Upper lobe of left lung (tissue), 6 donors: ENCODE measurements around the gene MICU2. TPM values are rescaled to one million over a fixed set of nuclear protein-coding genes. Genes with fewer than 3 reads are reported as not detected.
"Not testable (repeated sequence)": the region's sequence is repeated elsewhere in the genome, so short reads cannot be mapped to it uniquely, and the experiment has no call there.

Source experiments
- ATAC-seq, 2 donors: fragments of 200-7000 bp; cut with Tn5 transposase; one replicate each; pipeline ENCODE4 v1.9.1; 2022; ENCODE audit warnings: mild to moderate bottlenecking in 2 of 2, moderate library complexity in 2 of 2; ENCODE audit not compliant: low FRiP score in 2 of 2
- DNase-seq, 2 donors: peaks; one replicate each; pipeline ENCODE4 v3.0.0-alpha.2; 2019 to 2020
- H3K27ac ChIP-seq, 4 donors: fragments of 200-600 bp; sonication (generic); one replicate each; pipeline ENCODE4 v1.5.1; 2016 to 2019
- H3K27me3 ChIP-seq, 4 donors: fragments of 200-600 bp; sonication (generic); one replicate each; pipeline ENCODE4 v1.5.1; 2017 to 2019
- H3K36me3 ChIP-seq, 4 donors: fragments of 200-600 bp; sonication (generic); one replicate each; pipeline ENCODE4 v1.5.1; 2016 to 2019
- H3K4me1 ChIP-seq, 4 donors: fragments of 200-600 bp; sonication (generic); one replicate each; pipeline ENCODE4 v1.5.1; 2018 to 2019
- H3K4me3 ChIP-seq, 4 donors: fragments of 200-600 bp; sonication (generic); one replicate each; pipeline ENCODE4 v1.5.1; 2017 to 2019; ENCODE audit warnings: mild to moderate bottlenecking in 2 of 4, moderate library complexity in 1 of 4
- H3K9me3 ChIP-seq, 4 donors: fragments of 200-600 bp; sonication (generic); one replicate each; pipeline ENCODE4 v1.5.1; 2018 to 2019
- EP300 ChIP-seq, 4 donors: sonication (generic); formaldehyde crosslinking; IDR thresholded peaks; one replicate each; pipeline ENCODE4 v1.5.1; 2017; ENCODE audit warnings: antibody characterized with exemption in 4 of 4, control low read depth in 2 of 4
- POLR2A ChIP-seq, 4 donors: fragments of 450-650 bp; IDR thresholded peaks; one replicate each; pipeline ENCODE4 v1.5.1; 2016 to 2017; ENCODE audit warnings: antibody characterized with exemption in 4 of 4, mild to moderate bottlenecking in 2 of 4
- POLR2AphosphoS5 ChIP-seq, 2 donors: sonication (generic); formaldehyde crosslinking; IDR thresholded peaks; one replicate each; pipeline ENCODE4 v1.5.1; 2017; ENCODE audit warnings: antibody characterized with exemption in 2 of 2
- WGBS, 2 donors: methylation state at CpG; one replicate each; pipeline ENCODE4 v1.1.5; 2017 to 2018; 5-methylcytosine and 5-hydroxymethylcytosine counted together
- total RNA-seq, 6 donors: library from RNA; depleted of rRNA in 4 of 6; stranded (reverse); fragments of >200 nt in 4 of 6; gene quantifications; one replicate each; pipeline versions ENCODE4 v1.1.0 to v1.2.1, GENCODE V29; 2016 to 2021
- TF ChIP-seq, protein P1 (sequence below), 6 experiments: fragments of 450-650 bp in 4 of 6; fragments of 200-600 bp in 2 of 6; sonication (generic) in 2 of 6; IDR thresholded peaks; one replicate each; pipeline ENCODE4 v1.5.1; 2016 to 2019; ENCODE audit warnings: antibody characterized with exemption in 6 of 6
- donor health status: DM: no; HTN: no; CAD: no; lungs with moderate emphysema.
- donor health status: DM: no; HTN: yes; CAD: no; lungs with severe emphysema.

The MICU2 gene
- total RNA-seq, 6 donors from 2014 or later = 27.9 to 80.4 (median 46.0) TPM

DNA sequence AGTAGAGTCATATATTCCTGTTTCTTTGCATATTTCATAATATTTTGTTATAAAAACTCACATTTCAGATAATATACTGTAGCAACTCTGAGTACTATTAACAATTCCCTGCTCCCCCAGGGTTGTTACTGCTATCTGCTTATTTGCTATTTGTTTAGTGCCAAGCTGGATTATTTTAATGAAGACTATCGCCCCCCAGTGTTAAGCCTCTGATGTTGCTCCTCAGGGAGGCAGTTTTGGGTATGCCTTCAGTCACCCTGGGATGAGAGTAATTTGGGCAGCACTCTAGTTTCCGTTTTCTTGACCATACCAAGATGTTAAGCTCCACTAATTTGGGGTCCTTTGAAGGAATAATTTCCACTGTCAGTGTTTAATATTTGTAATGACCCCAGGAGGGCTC is 46.0 kb downstream of the MICU2 start:
- no peaks in the 10 kb centered on the region for H3K27me3 ChIP-seq
- peaks cover 0 to 7% (median 2%) of the 10 kb centered on the region in 4 donors for H3K36me3 ChIP-seq
- peaks cover 0 to 9% (median 5%) of the 10 kb centered on the region in 4 donors for H3K4me1 ChIP-seq
- H3K27ac ChIP-seq = no peak overlapping the region
- DNase-seq (no peak), ATAC-seq (no peak)
- H3K4me3 ChIP-seq = no peak overlapping the region
- H3K9me3 ChIP-seq = no peaks in the 10 kb centered on the region
- 81 to 85% methylated on average over 2 of the region's 2 CpGs for WGBS, 2 donors
- TF ChIP-seq POLR2AphosphoS5 (IDR thresholded peaks at IDR 0.05) (no peak), POLR2A (IDR thresholded peaks at IDR 0.05) (no peak), EP300 (IDR thresholded peaks at IDR 0.05) (no peak)
- TF ChIP-seq, protein P1, sequence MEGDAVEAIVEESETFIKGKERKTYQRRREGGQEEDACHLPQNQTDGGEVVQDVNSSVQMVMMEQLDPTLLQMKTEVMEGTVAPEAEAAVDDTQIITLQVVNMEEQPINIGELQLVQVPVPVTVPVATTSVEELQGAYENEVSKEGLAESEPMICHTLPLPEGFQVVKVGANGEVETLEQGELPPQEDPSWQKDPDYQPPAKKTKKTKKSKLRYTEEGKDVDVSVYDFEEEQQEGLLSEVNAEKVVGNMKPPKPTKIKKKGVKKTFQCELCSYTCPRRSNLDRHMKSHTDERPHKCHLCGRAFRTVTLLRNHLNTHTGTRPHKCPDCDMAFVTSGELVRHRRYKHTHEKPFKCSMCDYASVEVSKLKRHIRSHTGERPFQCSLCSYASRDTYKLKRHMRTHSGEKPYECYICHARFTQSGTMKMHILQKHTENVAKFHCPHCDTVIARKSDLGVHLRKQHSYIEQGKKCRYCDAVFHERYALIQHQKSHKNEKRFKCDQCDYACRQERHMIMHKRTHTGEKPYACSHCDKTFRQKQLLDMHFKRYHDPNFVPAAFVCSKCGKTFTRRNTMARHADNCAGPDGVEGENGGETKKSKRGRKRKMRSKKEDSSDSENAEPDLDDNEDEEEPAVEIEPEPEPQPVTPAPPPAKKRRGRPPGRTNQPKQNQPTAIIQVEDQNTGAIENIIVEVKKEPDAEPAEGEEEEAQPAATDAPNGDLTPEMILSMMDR (IDR thresholded peaks at IDR 0.05) = peak in 2 of 6 experiments; percentile 18 to 21

DNA sequence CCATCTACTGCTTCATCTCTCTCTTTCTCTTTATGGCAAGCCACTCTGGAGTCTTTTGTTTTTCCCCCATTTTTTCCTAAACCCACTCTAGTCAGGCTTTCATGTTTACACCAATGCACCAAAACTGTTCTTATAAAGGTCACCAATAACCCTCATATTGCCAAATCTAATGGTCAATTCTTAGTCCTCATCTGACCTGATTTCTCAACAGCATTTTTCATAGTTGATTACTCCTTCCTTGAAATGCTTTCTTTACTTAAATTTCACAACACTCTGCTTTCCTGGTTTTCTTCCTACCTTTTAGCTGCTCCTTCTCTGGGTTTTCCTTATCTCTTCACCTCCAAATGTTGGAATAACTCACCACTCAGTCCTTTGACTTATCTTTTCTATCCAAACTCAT is 47.9 kb downstream of the MICU2 start:
- peaks cover 0 to 9% (median 5%) of the 10 kb centered on the region in 4 donors for H3K4me1 ChIP-seq
- DNase-seq (no peak), ATAC-seq (no peak)

DNA sequence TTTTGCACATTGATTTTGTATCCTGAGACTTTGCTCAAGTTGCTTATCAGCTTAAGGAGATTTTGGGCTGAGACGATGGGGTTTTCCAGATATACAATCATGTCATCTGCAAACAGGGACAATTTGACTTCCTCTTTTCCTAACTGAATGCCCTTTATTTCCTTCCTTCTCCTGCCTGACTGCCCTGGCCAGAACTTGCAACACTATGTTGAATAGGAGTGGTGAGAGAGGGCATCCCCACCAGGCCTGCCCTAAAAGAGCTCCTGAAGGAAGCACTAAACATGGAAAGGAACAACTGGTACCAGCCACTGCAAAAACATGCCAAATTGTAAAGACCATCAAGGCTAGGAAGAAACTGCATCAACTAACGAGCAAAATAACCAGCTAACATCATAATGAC is 50.7 kb downstream of the MICU2 start:
- not testable (repeated sequence) for H3K27ac ChIP-seq, ATAC-seq, H3K4me3 ChIP-seq, H3K9me3 ChIP-seq, DNase-seq, H3K27me3 ChIP-seq, H3K36me3 ChIP-seq, H3K4me1 ChIP-seq
- WGBS, 2 donors = 38 to 75% methylated on average over 1 to 2 of the region's 2 CpGs

More for the DNA sequence above, 47.9 kb downstream of the MICU2 start:
- no peak overlapping the region for H3K27ac ChIP-seq
- no peak overlapping the region for H3K4me3 ChIP-seq
- H3K27me3 ChIP-seq = no peaks in the 10 kb centered on the region
- TF ChIP-seq EP300 (IDR thresholded peaks at IDR 0.05) (no peak), POLR2AphosphoS5 (IDR thresholded peaks at IDR 0.05) (no peak), POLR2A (IDR thresholded peaks at IDR 0.05) (no peak)
- TF ChIP-seq, protein P1 (IDR thresholded peaks at IDR 0.05) = no peak
- no peaks in the 10 kb centered on the region for H3K9me3 ChIP-seq
- peaks cover 0 to 4% (median 2%) of the 10 kb centered on the region in 4 donors for H3K36me3 ChIP-seq

DNA sequence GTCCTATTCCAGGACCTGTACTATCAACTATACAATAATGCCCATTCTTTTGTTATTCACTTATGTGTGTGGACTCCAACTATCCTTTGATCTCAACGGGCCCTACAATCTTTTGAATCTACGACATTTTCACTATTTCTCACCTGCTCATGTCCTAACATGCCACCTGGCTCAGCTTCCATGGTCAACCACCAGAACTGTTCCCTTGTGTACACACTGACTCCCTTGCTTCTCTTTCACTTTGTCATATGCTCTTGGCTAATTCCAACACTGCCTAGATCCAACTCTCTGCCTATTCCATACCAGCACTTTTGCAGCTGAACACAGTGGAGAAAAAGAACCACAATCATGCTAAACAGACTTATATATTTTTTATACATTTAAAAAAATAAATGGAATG is 53.1 kb downstream of the MICU2 start:
- WGBS, 2 donors = 79 to 89% methylated on average over 2 of the region's 2 CpGs
- H3K9me3 ChIP-seq = no peaks in the 10 kb centered on the region
- H3K4me3 ChIP-seq = no peak overlapping the region
- H3K27ac ChIP-seq = no peak overlapping the region
- no peaks in the 10 kb centered on the region for H3K36me3 ChIP-seq
- TF ChIP-seq POLR2A (IDR thresholded peaks at IDR 0.05) (no peak), POLR2AphosphoS5 (IDR thresholded peaks at IDR 0.05) (no peak), EP300 (IDR thresholded peaks at IDR 0.05) (no peak)
- TF ChIP-seq, protein P1 (IDR thresholded peaks at IDR 0.05) = no peak
- H3K27me3 ChIP-seq = no peaks in the 10 kb centered on the region
- ATAC-seq = no peak
- peaks cover 0 to 11% (median 2%) of the 10 kb centered on the region in 4 donors for H3K4me1 ChIP-seq
- DNase-seq = no peak

DNA sequence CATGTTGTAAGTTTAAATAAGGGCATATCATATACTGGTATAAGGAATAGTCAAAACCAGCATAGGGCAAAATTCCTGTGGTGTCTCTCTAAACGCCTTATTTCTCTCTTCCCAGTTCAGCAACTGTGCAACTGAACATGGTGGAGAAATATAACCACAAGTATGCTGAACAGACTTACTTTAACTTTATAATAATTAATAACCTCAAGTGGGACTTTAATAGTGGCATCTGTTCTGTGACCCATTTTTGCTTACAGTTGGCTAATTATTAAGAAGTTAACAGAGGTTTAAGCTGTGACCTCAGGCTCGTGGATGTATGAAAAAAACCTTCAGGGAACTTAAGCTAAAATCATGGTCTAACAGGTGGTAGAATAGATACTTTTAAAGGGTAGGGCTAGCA is 54.3 kb downstream of the MICU2 start:
- TF ChIP-seq POLR2AphosphoS5 (IDR thresholded peaks at IDR 0.05) = no peak
- TF ChIP-seq, protein P1 (IDR thresholded peaks at IDR 0.05) = no peak
- no peak for TF ChIP-seq POLR2A (IDR thresholded peaks at IDR 0.05)
- no peak for TF ChIP-seq EP300 (IDR thresholded peaks at IDR 0.05)
- Histone ChIP-seq H3K27me3 (no peaks in the 10 kb centered on the region), H3K4me1 (peaks cover 0 to 9% (median 0%) of the 10 kb centered on the region in 4 donors), H3K36me3 (peaks cover 0 to 5% (median 0%) of the 10 kb centered on the region in 4 donors), H3K27ac (no peak overlapping the region), H3K9me3 (no peaks in the 10 kb centered on the region), H3K4me3 (no peak overlapping the region)
- WGBS, 2 donors = 72 to 76% methylated on average over 2 of the region's 2 CpGs
- DNase-seq (no peak), ATAC-seq (no peak)
